Measurements from ENCODE around the gene RUNX1.

The RUNX1 gene

DNA sequence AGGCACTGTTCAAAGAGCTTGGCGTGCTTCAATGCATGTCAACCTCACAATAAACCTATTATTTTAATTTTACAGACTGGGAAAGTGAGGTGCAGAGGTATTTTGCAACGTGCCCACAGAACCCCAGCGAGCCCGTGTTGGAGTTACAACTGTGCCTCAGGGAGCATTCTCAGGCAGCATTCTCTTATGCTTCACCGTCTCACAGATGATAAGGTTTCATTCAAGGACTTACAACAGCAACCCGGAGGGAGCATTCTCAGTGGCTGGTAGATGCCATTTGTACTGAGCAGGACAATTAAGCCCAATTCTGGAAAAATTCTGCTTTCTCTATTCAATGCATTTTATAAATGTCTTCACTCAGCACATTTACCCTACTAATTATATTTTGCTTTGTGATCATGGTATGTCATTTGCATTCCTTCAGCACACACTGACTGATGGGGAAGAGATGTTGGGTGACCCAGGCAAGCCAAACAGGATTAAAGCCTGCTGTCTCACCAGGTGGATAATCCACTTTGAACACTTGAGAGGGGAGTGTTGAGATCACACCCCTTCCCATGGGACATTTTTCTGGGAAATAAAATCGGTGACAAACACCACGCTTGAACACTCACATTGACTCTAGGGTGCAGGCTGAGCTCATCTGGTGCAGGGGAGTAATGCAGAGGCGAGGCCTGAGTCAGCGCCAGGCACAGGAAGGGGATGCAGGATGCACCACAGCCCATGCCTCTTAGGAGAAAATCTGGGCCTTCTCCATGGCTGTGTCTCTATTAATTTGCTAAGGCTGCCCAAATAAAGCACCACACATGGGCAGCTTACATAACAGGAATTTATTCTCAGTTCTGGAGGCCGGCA lies 266.4 kb downstream of the RUNX1 start:
- no peak for DNase-seq (ENCODE audit: low spot score)

DNA sequence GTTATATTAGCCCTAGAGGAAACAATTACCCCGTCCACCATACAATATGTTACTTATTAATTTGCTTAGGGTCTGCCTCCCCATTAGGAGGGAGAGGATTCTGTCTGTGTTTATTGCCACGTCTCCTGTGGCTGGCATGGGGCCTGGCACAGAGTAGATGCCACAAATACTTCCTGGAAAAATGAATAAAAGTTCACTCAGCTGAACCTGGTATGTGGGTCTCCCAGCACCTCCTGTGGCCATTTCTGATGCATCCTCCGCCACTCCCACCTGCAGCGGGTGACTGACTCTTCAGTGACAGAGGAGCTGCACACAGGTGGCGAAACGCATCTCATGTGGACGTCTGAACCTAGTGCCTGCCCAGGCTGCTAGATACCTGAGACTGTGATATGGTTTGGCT lies 267.6 kb downstream of the RUNX1 start:
- no peak for DNase-seq (ENCODE audit: low spot score)

DNA sequence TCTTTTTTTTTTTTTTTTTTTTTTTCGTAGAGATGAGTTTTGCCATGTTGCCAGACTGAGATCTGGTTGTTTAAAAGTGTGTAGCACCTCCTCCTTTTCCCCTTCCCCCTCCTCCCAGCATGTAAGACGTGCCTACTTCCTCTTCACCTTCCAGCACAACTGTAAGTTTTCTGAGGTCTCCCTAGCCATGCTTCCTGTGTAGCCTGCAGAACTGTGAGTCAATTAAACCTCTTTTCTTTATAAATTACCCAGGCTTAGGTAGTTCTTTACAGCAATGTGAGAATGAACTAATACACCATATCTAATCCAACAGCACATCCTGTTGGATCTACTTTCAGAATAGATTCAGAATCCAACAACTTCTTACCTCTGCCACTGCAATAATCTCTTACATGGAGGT lies 269.2 kb downstream of the RUNX1 start:
- no peak for DNase-seq (ENCODE audit: low spot score)

DNA sequence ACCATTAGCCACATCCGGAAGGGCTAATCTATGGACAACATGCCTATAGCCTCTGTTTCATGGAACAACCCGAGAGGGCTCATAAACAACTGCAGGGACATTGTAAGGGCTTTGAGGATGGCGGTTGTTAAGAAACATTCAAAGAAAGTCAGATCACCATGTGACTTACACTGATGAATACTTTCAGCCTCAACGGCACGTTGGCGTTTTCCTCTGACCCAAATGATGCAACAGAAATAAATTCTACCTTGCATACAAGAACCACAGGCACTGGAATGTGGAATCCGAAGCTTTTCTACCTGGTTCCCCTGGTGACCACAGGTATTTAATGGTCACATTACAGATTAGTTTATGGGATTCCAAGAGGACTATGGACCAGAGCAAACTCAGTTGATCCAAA lies 273.3 kb downstream of the RUNX1 start:
- DNase-seq (ENCODE audit: low spot score), result no peak

DNA sequence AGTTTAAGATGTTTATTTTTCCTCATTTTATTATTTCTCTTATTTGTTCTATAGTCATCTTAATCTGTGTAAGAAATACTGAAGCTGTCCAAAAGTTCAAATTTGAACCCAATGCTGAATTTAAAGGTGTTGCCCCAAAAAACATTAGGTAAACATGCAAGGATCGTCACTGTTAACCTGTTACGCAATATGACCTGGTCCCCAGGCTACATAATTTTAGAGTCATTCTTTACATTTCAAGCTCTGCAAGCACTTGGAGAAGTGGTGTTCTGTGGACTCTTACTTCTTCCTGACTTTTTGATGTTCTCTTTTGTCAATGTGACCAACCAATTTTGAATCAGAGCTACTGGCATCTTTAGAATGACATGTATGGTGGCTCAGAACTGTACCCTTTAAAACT lies 274.4 kb downstream of the RUNX1 start:
- no peak for DNase-seq (ENCODE audit: low spot score)

DNA sequence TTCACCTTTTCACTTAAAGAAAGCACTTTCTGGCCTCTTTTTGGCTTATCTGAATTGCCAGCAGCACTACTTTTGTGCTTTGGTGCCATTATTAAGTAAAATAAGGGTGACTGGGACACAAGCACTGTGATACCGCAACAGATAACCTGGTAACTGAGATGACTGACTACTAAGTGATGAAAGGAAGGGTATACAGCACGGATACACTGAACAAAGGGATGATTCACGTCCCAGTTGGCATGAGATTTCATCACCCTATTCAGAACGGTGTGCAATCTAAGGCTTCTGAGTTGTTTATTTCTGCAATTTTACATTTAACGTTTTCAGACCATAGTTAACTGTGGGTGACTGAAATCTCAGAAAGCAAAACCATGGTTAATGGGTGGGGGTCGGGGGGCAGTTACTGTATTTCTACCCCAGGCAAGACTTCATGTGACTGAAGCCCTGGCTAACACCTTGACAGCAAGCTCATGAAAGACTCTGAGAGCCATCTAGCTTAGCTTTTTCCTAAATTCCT lies 277.5 kb downstream of the RUNX1 start:
- DNase-seq (ENCODE audit: low spot score), result peak; percentile 69

DNA sequence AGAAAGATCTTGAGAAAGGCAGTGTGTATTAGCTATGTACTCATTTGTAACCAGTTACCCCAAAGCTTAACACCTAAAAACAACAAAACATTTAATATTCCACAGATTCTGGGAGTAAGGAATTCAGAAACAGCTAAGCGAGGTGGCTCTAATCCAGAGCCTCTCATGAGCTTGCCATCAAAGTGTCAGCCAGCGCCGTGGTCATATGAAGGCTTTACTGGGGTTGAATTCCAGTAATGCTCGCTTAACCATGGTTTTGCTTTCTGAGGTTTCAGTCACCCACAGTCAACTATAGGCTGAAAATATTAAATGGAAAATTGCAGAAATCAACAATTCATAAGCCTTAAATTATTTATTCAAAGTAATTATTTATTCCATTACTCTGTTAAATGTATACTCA lies 278.5 kb downstream of the RUNX1 start:
- DNase-seq (ENCODE audit: low spot score), result no peak

DNA sequence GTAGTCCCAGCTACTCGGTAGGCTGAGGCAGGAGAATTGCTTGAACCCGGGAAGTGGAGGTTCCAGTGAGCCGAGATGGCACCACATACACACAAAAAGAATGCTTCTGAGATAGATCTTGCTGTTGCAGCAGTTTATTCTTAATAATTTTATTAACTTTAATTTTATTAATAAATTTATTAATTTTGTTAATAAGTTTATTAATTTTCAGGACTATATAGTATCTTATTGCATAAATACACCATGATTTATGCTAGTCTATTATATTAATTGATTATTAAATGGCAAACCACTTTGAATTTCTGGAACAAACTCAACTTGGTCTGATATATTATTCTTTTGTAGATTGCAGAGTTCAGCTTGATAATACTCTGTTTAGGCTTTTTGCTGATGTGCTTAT lies 280.8 kb downstream of the RUNX1 start:
- no peak for DNase-seq (ENCODE audit: low spot score)

DNA sequence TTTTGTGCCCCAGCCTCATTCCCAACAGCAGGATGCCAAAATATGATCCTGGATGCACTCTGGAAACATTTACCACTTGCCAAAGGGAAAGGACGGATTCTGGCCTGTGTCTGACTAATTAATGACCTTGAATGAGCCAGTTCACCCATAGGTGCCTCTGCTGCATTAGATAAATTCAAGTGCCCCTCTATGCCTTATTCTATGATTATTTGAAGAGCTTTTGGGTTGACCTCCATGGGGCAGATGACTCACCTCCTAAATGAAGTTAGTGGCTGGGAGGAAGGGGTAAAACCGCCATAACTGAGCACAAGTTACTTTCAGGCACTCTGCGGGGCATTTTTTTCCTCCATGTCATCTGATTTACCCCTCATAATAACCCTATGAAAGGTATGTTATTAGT lies 282.2 kb downstream of the RUNX1 start:
- no peak for DNase-seq (ENCODE audit: low spot score)

DNA sequence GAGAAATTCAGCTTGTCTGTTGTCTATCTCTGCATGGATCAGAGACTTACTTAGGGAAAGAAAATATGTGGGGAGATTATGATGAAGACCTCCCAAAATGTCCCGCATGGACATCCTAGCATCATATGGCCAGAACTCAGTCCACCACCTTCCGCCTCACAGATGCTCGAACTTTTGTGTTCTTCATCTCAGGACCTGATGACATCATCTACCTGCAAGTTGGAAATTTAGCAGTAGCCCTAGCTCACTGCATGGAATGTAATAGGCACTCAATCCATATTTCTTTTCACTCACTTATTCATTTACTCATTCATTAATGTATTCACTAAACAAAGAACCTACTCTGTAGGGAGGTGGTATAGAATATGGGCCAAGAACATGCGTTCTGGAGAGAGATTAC lies 283.5 kb downstream of the RUNX1 start:
- no peak for DNase-seq (ENCODE audit: low spot score)

DNA sequence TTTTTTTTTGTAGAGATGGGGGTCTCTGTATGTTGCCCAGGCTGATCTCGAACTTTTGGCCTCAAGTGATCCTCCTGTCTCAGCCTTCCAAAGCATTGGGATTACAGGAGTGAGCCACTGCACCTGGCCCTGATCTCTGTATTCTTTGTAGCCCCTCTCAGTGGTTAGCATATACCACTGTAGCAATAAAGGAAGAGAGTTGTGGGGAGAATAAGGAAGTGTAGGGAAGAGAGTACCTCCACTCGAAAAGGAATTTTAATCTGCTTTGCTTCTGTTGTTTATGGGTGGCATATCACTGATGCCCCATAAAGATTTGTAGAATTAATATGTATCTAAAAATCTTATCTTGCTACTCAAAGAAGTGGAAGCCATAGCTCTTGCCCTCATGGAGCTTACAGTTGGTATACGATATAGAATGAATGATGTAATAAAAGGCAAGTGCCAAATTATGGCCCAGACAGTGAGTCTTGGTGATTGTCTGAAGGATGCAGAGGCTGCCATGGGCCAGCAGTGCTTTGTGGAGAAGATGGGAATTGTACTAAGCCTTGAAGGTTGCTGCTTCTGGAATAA lies 284.3 kb downstream of the RUNX1 start:
- no peak for DNase-seq (ENCODE audit: low spot score)

DNA sequence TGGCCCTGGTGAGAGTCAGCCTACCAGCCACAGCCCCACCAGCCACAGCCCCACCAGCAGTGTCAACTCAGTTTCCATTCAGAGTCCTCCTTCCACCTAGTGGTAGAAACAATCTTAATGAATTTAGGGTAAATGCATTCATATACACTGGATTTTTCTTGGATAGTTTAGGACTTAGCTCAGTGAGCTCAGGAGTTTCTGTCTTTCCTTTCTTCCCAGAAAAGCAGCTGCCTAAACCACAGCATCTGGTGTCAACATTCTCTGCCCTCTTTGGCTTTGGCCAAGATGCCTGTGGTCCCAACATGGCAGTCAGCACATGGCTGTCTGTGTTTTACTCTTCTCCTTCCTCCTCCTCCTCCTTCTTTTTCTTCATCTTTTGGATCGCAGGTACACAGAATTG lies 286.3 kb downstream of the RUNX1 start:
- no peak for DNase-seq (ENCODE audit: low spot score)

DNA sequence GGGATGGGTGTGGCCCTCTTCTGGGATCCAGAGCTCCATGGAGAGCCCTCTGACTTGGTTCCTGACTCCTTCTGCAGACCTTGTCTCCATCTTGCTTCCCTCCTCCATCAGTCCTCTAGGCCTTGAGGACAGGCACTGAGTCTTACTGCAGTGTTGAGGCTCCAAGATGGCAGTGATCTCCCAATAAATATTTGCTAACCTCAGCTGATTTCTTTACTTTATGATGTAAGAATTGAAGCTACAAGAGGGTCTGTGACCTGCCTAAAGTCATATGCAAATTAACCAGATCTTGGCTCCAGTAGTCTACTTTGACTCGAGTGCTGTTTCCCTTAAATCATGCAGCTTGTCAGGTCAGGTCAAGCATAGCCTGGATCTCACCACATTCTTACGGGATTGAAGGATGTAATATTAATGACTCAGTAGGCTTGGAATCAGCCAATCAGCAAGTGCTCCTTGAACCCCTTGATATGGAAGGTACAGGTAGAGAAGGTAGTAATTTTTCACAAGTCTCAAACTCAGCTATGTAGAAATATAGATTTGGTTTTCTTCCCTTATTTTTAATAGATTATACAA lies 287.3 kb downstream of the RUNX1 start:
- DNase-seq (ENCODE audit: low spot score), result no peak

DNA sequence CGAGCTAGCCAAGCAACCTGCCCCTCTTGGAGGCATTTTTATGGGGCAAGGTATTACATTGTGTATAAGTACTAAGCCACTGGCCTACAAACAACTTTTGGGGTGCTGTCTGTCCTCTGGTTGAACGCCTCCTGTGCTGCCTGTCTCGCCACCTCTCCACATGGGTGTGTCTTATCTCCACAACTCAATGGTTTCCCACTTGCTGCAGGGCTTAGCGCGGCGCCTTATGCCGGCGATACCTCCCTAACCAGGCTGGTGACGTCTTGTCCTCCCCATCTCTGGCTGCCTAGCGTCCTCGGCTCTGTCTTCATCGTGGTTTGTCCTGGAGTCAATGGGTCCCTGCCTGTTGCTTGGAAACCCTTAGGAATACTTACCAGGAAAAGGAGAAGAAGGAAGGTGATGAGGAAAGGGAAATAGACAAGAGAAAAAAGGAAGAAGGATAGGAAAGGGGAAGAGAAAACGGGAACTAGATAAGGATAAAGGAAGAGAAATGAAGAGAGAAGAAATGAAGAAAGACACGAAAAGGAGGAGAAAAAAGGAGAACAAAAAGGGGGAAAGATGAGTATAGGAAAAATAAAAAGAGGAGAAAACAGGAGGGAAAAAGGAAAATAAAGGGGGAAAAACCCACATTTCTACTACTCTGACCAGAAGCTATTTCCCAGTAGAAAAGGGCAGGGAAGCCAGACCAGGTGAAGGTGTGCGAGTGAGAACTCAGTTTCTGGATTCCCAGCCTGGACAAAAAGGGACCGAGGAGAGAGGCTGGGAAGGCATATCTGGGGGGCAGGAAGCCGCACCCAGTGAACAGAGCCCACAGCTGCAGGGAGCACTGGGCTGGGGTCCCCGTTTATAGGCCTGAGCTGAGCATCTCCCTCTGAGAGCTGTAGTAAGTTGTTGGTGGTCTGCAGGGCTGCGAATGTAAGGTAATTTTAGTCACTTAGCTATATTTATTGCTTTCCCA lies 294.1 kb downstream of the RUNX1 start:
- DNase-seq (ENCODE audit: low spot score), result no peak

DNA sequence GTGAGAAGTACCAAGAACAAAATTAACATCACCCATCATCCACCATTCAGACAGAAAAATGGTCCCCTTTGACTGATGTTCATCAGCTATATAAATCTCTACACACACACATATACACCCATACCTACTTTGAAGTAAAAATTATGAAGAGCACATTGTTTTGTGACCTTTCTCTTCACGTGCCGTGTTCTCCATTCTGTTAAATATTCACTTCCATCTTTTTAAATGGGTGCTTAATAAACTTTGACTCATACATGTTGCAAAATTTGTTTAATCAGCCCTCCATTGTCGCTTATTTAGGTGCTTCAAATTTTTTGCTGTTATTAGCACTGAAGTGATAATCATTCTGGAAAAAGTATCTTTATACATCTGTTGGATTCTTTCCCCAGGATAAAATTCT lies 300.2 kb downstream of the RUNX1 start:
- DNase-seq (ENCODE audit: low spot score), result no peak

DNA sequence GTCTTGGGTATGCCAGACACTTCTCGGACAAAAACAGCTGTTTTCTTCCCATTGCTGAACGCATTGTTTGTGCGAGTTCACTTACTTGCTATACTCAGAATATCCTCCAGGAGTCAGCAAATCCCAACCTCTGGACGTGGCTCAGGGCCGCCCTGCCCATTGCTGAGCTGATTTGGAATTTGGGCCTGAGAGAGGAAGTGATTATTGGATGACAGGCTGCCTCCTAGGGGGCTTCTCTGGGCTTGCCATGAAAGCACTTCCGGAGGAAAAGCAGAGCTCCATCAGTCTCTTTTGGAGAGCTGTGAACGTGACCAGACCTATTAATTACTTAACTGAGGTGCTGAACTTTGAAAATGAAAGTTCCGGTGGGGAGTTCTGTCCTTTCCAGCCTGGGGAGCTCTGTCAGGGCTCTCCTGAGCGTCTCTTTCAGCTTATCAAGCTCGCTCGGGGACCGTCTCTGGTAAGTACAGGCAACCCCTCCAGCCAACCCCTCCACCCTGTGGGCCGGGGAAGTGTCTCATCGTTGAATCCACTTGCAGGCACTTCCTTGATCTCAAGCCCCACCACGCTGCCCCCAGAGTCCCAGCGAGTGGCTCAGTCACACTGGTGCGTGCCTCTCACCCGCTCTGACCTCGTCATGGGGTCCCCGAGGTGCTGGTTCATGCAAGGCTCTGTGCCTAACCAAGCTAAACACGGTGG lies 303.4 kb downstream of the RUNX1 start:
- peak; percentile 71 for DNase-seq (ENCODE audit: low spot score)

DNA sequence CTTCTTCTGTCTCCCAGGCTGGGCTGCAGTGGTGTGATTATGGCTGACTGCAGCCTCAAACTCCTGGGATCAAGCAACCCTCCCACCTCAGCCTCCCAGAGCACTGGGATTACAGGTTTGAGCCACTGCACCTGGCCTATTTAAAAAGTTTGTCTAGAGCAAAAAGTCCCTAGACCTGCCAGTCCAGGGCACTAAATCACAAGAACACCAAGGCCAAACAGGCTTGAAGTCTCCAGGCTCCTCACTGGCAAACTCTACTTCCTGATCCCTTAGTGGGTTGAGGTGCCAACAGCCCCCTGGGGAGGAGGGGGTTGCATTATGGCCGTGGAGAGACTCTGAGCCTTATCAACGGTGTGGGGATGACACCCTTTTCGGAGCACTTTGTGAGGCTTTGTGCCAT lies 304.3 kb downstream of the RUNX1 start:
- DNase-seq (ENCODE audit: low spot score), result no peak

DNA sequence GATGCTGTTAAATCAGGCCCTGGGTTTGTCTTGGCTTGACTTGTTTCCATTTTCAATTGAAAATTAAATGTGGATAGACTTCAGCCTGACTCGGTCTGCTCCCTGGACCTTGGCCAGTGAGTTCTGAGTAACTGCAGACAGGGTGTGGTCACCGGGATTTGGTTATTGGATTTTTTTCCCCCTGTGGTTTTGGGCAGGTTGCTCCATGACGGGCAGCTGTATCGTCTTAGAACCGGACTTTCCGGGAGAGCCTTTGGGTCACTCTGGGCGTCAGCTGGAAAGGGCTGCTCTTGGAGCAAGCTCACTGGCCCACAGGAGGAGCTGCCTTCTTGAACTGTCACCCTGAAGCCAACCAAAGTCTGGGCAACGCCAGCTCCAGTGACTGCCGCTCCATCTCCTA lies 305.3 kb downstream of the RUNX1 start:
- no peak for DNase-seq (ENCODE audit: low spot score)

DNA sequence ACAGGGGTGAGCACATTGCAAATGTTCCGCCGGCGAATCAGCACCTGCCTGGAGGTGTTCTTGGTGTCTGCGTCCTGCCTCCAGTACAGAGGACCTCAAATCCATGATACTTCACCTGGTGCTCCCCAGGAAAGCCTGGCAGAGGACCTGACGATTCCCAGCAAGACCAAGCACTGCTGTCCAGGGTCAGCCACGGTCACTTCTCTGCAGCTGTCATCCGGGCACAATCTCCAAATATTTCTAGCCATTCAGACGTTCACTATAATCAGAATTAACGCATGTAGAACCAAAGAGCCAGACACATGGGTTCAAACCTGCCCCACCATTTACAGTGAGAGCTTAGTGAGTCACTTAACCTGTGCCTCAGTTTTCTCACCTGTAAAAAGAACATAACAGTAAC lies 305.8 kb downstream of the RUNX1 start:
- DNase-seq (ENCODE audit: low spot score), result no peak

DNA sequence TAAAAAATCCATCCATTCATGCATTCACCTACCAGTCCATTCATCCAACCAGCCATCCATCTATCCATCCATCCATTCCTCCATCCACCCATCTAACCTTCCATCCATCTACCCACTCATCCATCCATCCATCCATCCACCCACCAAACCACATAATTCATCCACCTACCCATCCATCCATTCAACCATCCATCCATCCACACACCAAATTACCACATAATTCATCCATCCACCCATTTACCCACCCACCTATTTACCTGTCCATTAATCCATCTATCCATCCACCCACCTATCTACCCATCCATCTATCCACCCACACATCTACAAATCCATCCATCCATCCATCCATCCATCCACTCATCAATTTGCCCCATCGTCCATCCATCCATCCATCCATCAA lies 308.9 kb downstream of the RUNX1 start:
- DNase-seq (ENCODE audit: low spot score), result no peak
